Left lung (tissue), 10 donors: ENCODE measurements around the gene THOC2. TPM values are rescaled to one million over a fixed set of nuclear protein-coding genes. Genes with fewer than 3 reads are reported as not detected.
A peak's percentile ranks its signal among the peaks of the same experiment; 100 is the strongest.
"Not testable (repeated sequence)": the region's sequence is repeated elsewhere in the genome, so short reads cannot be mapped to it uniquely, and the experiment has no call there.

Experiments used
- ATAC-seq: fragments of 200-7000 bp; cut with Tn5 transposase; one replicate; pipeline ENCODE4 v1.9.1; 2020; ENCODE audit warnings: moderate library complexity
- DNase-seq, 4 donors: peaks; one replicate each; pipeline ENCODE4 v3.0.0-alpha.2; 2013 to 2020
- H3K27ac ChIP-seq, 2 donors: fragments of 200-600 bp; sonication (generic) in 1 of 2; one replicate each; pipeline versions ENCODE4 v1.5.0 to v1.8.0; 2020 to 2021
- H3K27me3 ChIP-seq, 2 donors: fragments of 200-600 bp; sonication (generic) in 1 of 2; one replicate each; pipeline versions ENCODE4 v1.5.0 to v1.8.0; 2020 to 2021
- H3K36me3 ChIP-seq, 2 donors: fragments of 200-600 bp; sonication (generic) in 1 of 2; one replicate each; pipeline versions ENCODE4 v1.5.0 to v1.8.0; 2020 to 2021
- H3K4me1 ChIP-seq, 2 donors: fragments of 200-600 bp; one replicate each; pipeline ENCODE4 v1.8.0; 2021
- H3K4me3 ChIP-seq, 2 donors: fragments of 200-600 bp; sonication (generic) in 1 of 2; one replicate each; pipeline versions ENCODE4 v1.5.0 to v1.8.0; 2020 to 2021; ENCODE audit warnings: mild to moderate bottlenecking in 1 of 2
- H3K9me3 ChIP-seq, 2 donors: fragments of 200-600 bp; sonication (generic) in 1 of 2; one replicate each; pipeline versions ENCODE4 v1.5.0 to v1.8.0; 2020 to 2021
- intact Hi-C, 2 donors: fragments of 100-400 bp; cut with DNase I; formaldehyde crosslinking; loops; one replicate each; pipeline versions ENCODE4 v1.11.2 to v1.14.2; 2022
- polyA plus RNA-seq, 6 donors: library from polyadenylated mRNA; unstranded; fragments of 120-200 nt; gene quantifications; one replicate each; pipeline ENCODE4 v1.2.1, GENCODE V29; 2013; ENCODE audit not compliant: insufficient read length in 6 of 6
- total RNA-seq, 2 donors: library from RNA; stranded (reverse); fragmentation: NEBNext Ultra II Directional; extraction: Animal tissue kit (Norgen Biotek cat#: 25700); gene quantifications; one replicate each; pipeline ENCODE4 v1.2.1, GENCODE V29; 2021
- TF ChIP-seq, protein P1 (sequence below), 2 donors: fragments of 200-600 bp; sonication (generic) in 1 of 2; IDR thresholded peaks; one replicate each; pipeline versions ENCODE4 v1.5.0 to v1.8.0; 2021; ENCODE audit warnings: antibody characterized with exemption in 2 of 2
- donor health status: DM: no; HTN: yes; CAD: no.
- donor health status: DM: no; HTN: no; CAD: no.

THOC2 gene
- total and polyA plus RNA-seq, 8 donors, result 78.2 to 164 (median 137) TPM

GRCh38 chrX:123682186-123682585, 50.7 kb downstream of the THOC2 start:
- ATAC-seq, result no peak
- Histone ChIP-seq H3K4me3 (no peak overlapping the region), H3K27me3 (no peaks in the 10 kb centered on the region), H3K4me1 (no peaks in the 10 kb centered on the region), H3K9me3 (no peaks in the 10 kb centered on the region), H3K36me3 (peaks cover 0 to 3% of the 10 kb centered on the region in 2 donors), H3K27ac (no peak overlapping the region)
- TF ChIP-seq, protein P1, sequence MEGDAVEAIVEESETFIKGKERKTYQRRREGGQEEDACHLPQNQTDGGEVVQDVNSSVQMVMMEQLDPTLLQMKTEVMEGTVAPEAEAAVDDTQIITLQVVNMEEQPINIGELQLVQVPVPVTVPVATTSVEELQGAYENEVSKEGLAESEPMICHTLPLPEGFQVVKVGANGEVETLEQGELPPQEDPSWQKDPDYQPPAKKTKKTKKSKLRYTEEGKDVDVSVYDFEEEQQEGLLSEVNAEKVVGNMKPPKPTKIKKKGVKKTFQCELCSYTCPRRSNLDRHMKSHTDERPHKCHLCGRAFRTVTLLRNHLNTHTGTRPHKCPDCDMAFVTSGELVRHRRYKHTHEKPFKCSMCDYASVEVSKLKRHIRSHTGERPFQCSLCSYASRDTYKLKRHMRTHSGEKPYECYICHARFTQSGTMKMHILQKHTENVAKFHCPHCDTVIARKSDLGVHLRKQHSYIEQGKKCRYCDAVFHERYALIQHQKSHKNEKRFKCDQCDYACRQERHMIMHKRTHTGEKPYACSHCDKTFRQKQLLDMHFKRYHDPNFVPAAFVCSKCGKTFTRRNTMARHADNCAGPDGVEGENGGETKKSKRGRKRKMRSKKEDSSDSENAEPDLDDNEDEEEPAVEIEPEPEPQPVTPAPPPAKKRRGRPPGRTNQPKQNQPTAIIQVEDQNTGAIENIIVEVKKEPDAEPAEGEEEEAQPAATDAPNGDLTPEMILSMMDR (IDR thresholded peaks at IDR 0.05), result no peak
- DNase-seq, result no peak
- intact Hi-C loops, result no loop called here

- H3K9me3 ChIP-seq, H3K27me3 ChIP-seq, H3K27ac ChIP-seq, H3K4me1 ChIP-seq, DNase-seq, intact Hi-C loops, H3K36me3 ChIP-seq, H3K4me3 ChIP-seq: not testable (repeated sequence)
- peak; percentile 32 for ATAC-seq
These were observed 53.0 kb downstream of the THOC2 start for GRCh38 chrX:123679733-123680460.

DNA sequence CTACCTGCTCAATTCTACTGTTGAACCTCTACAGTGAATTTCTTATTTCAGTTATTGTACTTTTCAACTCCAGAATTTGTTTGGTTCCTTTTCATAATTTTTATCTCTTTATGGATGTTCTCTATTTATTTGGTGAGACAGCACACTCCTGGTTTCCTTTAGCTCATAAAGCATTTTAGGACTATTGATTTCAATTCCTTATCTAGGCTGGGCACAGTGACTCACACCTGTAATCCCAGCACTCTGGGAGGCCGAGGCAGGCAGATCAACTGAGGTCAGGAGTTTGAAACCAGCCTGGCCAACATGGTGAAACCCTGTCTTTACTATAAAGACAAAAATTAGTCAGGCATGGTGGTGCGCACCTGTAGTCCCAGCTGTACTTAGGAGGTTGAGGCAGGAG, 57.7 kb downstream of the THOC2 start:
- DNase-seq (no peak), ATAC-seq (no peak)
- Histone ChIP-seq H3K4me3 (no peak overlapping the region), H3K9me3 (no peaks in the 10 kb centered on the region), H3K27ac (no peak overlapping the region), H3K4me1 (no peaks in the 10 kb centered on the region), H3K27me3 (no peaks in the 10 kb centered on the region), H3K36me3 (peaks cover 0 to 10% of the 10 kb centered on the region in 2 donors)
- TF ChIP-seq, protein P1 (IDR thresholded peaks at IDR 0.05), result no peak
- intact Hi-C loops, result no loop called here

GRCh38 chrX:123673813-123674212, 59.0 kb downstream of the THOC2 start:
- DNase-seq (no peak), ATAC-seq (no peak)
- TF ChIP-seq, protein P1 (IDR thresholded peaks at IDR 0.05), result no peak
- no peaks in the 10 kb centered on the region for H3K27me3 ChIP-seq
- no peaks in the 10 kb centered on the region for H3K9me3 ChIP-seq
- no peak overlapping the region for H3K27ac ChIP-seq
- H3K4me3 ChIP-seq, result no peak overlapping the region
- peaks cover 0 to 10% of the 10 kb centered on the region in 2 donors for H3K36me3 ChIP-seq
- intact Hi-C loops, result no loop called here
- no peaks in the 10 kb centered on the region for H3K4me1 ChIP-seq

GRCh38 chrX:123665197-123665596, 67.7 kb downstream of the THOC2 start:
- Histone ChIP-seq H3K36me3 (peaks cover 0 to 52% of the 10 kb centered on the region in 2 donors), H3K27ac (peak overlapping the region in 1 of 2 donors; percentile 57), H3K4me3 (no peak overlapping the region), H3K9me3 (no peaks in the 10 kb centered on the region), H3K4me1 (no peaks in the 10 kb centered on the region), H3K27me3 (no peaks in the 10 kb centered on the region)
- ATAC-seq, result peak; percentile 96
- intact Hi-C loops, result no loop called here
- no peak for DNase-seq
- TF ChIP-seq, protein P1 (IDR thresholded peaks at IDR 0.05), result no peak

GRCh38 chrX:123664467-123665167, 68.2 kb downstream of the THOC2 start:
- H3K4me1 ChIP-seq, intact Hi-C loops, H3K27me3 ChIP-seq, DNase-seq, H3K4me3 ChIP-seq, H3K9me3 ChIP-seq: not testable (repeated sequence)
- Histone ChIP-seq H3K36me3 (peaks cover 0 to 52% of the 10 kb centered on the region in 2 donors), H3K27ac (peak overlapping the region in 1 of 2 donors; percentile 48)
- ATAC-seq, result peak; percentile 87

DNA sequence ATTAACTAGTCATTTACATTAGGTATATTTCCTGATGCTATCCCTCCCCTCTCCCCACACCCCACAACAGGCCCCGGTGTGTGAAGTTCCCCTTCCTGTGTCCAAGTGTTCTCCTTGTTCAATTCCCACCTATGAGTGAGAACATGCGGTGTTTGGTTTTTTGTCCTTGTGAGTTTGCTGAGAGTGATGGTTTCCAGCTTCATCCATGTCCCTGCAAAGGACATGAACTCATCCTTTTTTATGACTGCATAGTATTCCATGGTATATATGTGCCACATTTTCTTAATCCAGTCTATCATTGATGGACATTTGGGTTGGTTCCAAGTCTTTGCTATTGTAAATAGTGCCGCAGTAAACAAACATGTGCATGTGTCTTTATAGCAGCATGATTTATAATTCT, 69.1 kb downstream of the THOC2 start:
- H3K4me3 ChIP-seq, H3K27me3 ChIP-seq, H3K4me1 ChIP-seq, ATAC-seq, H3K9me3 ChIP-seq, intact Hi-C loops, DNase-seq, H3K27ac ChIP-seq: not testable (repeated sequence)
- H3K36me3 ChIP-seq, result peaks cover 0 to 52% of the 10 kb centered on the region in 2 donors

GRCh38 chrX:123656507-123656906, 76.3 kb downstream of the THOC2 start:
- H3K4me3 ChIP-seq, H3K36me3 ChIP-seq, ATAC-seq, DNase-seq, H3K9me3 ChIP-seq, H3K27ac ChIP-seq, H3K4me1 ChIP-seq, intact Hi-C loops, H3K27me3 ChIP-seq: not testable (repeated sequence)

- H3K9me3 ChIP-seq, H3K36me3 ChIP-seq, H3K4me1 ChIP-seq, intact Hi-C loops, DNase-seq, H3K4me3 ChIP-seq, H3K27me3 ChIP-seq, ATAC-seq: not testable (repeated sequence)
- H3K27ac ChIP-seq, result peak overlapping the region in 1 of 2 donors; percentile 33
These were observed 84.1 kb downstream of the THOC2 start for GRCh38 chrX:123648811-123649181.
